Parathyroid adenoma (tissue), 2 donors: ENCODE measurements around the gene MYO1A.

ENCODE experiments used
- H2AFZ ChIP-seq: fragments of 300-600 bp; sonication (generic); one replicate; pipeline ENCODE4 v1.7.0; 2017; ENCODE audit warnings: antibody characterized with exemption, mild to moderate bottlenecking
- H3K27ac ChIP-seq: fragments of 300-600 bp; sonication (generic); one replicate; pipeline ENCODE4 v1.7.0; 2017
- H3K27me3 ChIP-seq: fragments of 300-600 bp; sonication (generic); one replicate; pipeline ENCODE4 v1.7.0; 2017; ENCODE audit warnings: low read length; ENCODE audit not compliant: control insufficient read depth, insufficient read depth
- H3K36me3 ChIP-seq: fragments of 300-600 bp; sonication (generic); one replicate; pipeline ENCODE4 v1.7.0; 2017; ENCODE audit warnings: low read length; ENCODE audit not compliant: control insufficient read depth, insufficient read depth
- H3K4me1 ChIP-seq: fragments of 300-600 bp; sonication (generic); one replicate; pipeline ENCODE4 v1.7.0; 2017; ENCODE audit warnings: control low read depth
- H3K4me2 ChIP-seq: fragments of 300-600 bp; sonication (generic); one replicate; pipeline ENCODE4 v1.7.0; 2017; ENCODE audit warnings: low read length
- H3K4me3 ChIP-seq: fragments of 300-600 bp; sonication (generic); one replicate; pipeline ENCODE4 v1.7.0; 2017; ENCODE audit warnings: low read depth, low read length
- H3K79me2 ChIP-seq: fragments of 300-600 bp; sonication (generic); one replicate; pipeline ENCODE4 v1.7.0; 2017; ENCODE audit warnings: control low read depth
- H3K9ac ChIP-seq: fragments of 300-600 bp; sonication (generic); one replicate; pipeline ENCODE4 v1.7.0; 2017; ENCODE audit warnings: mild to moderate bottlenecking
- H3K9me3 ChIP-seq: fragments of 300-600 bp; sonication (generic); one replicate; pipeline ENCODE4 v1.7.0; 2017; ENCODE audit warnings: low read length; ENCODE audit not compliant: control insufficient read depth
- TF ChIP-seq, protein P1 (sequence below): fragments of 300-600 bp; sonication (generic); IDR thresholded peaks from one replicate; pipeline ENCODE4 v1.7.0; 2017; ENCODE audit warnings: antibody characterized with exemption, mild to moderate bottlenecking
- donor health status: primary hyperparathyroidism.

The MYO1A gene

DNA sequence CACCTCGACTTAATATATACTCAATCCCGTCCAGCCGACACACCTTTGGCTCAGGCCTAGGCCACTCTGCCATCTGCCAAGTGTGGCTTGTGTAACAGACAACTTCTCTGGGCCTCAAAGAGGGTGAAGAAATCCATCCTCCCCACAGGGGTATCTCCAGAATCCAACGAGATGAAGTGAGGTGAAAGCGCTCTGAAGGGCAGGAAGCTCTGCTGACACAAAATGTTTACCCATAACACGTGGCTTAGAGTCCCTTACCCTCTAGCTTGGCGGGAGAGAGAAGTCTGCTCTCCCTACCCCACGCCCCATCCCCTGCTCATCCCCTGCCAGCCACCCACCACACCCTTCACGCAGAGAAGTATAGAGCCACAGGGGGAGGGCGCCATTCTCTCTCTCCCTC lies 56.6 kb downstream of the MYO1A start:
- no peaks in the 10 kb centered on the region for H3K36me3 ChIP-seq
- H3K79me2 ChIP-seq: no peaks in the 10 kb centered on the region
- no peak overlapping the region for H3K9ac ChIP-seq
- no peaks in the 10 kb centered on the region for H3K9me3 ChIP-seq
- H2AFZ ChIP-seq: no peak overlapping the region
- peaks cover 13% of the 10 kb centered on the region for H3K4me1 ChIP-seq
- no peak overlapping the region for H3K27ac ChIP-seq
- H3K4me3 ChIP-seq: no peak overlapping the region
- no peak overlapping the region for H3K4me2 ChIP-seq
- no peaks in the 10 kb centered on the region for H3K27me3 ChIP-seq
- TF ChIP-seq, protein P1, sequence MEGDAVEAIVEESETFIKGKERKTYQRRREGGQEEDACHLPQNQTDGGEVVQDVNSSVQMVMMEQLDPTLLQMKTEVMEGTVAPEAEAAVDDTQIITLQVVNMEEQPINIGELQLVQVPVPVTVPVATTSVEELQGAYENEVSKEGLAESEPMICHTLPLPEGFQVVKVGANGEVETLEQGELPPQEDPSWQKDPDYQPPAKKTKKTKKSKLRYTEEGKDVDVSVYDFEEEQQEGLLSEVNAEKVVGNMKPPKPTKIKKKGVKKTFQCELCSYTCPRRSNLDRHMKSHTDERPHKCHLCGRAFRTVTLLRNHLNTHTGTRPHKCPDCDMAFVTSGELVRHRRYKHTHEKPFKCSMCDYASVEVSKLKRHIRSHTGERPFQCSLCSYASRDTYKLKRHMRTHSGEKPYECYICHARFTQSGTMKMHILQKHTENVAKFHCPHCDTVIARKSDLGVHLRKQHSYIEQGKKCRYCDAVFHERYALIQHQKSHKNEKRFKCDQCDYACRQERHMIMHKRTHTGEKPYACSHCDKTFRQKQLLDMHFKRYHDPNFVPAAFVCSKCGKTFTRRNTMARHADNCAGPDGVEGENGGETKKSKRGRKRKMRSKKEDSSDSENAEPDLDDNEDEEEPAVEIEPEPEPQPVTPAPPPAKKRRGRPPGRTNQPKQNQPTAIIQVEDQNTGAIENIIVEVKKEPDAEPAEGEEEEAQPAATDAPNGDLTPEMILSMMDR: no peak

DNA sequence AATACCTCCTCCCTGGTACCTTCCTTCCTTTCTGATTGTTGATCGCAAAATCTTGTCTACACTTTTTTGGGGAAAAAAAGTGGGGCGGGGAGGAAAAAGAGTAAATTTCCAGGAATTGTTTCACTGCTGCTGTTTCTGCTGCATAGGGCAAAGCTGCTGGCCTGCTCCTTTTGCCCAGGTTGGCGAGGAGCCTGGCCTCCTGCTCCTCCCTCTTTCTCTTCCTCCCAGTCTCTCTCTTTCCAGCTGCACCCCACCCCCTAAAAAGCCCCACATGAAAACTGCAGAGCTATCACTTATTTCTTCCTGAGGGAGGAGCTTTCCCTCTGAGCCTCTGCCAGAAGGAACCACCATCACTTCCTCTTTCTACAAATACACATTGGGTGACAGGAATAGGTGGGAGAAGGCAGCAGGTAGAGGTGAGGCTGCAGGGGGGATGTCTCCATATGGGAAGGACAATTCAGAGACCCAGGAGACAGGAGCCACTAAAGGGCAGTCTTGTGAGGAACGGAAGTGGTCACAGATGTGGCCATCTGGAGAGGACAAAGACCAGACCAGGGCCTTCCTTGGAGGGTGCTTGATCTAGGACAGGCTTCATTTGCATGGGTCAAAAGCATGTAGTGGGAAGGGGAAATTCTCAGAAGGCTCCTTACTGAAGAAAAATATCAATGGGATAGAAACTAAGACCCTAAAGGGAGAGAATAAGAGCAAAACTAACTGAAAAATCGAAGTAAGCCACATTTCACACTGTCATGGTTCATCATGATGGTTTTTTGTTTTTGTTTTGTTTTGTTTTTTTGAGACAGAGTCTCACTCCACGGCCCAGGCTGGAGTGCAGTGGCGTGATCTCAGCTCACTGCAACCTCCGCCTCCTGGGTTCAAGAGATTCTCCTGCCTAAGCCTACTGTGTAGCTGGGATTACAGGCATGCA lies 58.3 kb downstream of the MYO1A start:
- no peaks in the 10 kb centered on the region for H3K9me3 ChIP-seq
- TF ChIP-seq, protein P1: no peak
- H3K36me3 ChIP-seq: no peaks in the 10 kb centered on the region
- H2AFZ ChIP-seq: peak overlapping the region; percentile 35
- peak overlapping the region; percentile 14 for H3K4me2 ChIP-seq
- H3K79me2 ChIP-seq: no peaks in the 10 kb centered on the region
- H3K9ac ChIP-seq: no peak overlapping the region
- no peaks in the 10 kb centered on the region for H3K27me3 ChIP-seq
- no peak overlapping the region for H3K4me3 ChIP-seq
- no peak overlapping the region for H3K27ac ChIP-seq
- peaks cover 7% of the 10 kb centered on the region for H3K4me1 ChIP-seq

- Histone ChIP-seq H3K36me3 (no peaks in the 10 kb centered on the region), H3K27me3 (no peaks in the 10 kb centered on the region), H3K4me3 (no peak overlapping the region), H3K9ac (no peak overlapping the region), H3K79me2 (no peaks in the 10 kb centered on the region), H3K4me1 (peaks cover 7% of the 10 kb centered on the region), H3K9me3 (no peaks in the 10 kb centered on the region), H3K4me2 (peak overlapping the region; percentile 14), H3K27ac (no peak overlapping the region), H2AFZ (peak overlapping the region; percentile 35)
- TF ChIP-seq, protein P1: no peak
These were observed 59.1 kb downstream of the MYO1A start for GRCh38 chr12:56990648-56991318.

DNA sequence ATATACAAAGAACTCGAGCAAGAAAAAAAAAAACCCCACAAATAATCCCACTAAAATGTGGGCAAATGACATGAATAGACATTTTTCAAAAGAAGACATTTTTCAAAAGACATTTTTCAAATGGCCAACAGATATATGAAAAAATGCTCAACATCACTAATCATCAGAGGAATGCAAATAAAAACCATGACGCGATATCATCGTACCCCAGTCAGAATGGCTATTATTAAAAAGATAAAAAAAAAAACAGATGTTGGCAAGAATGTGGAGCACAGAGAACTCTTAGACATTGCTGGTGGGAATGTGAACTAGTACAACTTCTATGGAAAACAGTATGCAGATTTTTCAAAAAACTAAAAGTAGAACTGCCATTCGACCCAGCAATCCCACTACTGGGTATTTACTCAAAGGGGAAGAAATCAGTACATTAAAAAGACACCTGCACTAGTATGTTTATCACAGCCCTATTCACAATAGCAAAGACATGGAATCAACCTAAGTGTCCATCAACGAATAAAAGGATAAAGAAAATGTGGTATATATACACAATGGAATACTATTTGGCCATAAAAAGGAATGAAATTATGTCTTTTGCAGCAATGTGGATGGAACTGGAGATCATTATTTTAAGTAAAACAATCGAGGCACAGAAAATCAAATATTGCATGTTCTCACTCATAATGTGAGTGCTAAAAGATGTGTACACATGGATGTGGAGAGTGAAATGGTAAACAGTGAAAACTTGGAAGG lies 59.9 kb downstream of the MYO1A start:
- Histone ChIP-seq H3K27me3 (no peaks in the 10 kb centered on the region), H3K27ac (no peak overlapping the region), H3K9ac (no peak overlapping the region), H2AFZ (no peak overlapping the region), H3K79me2 (no peaks in the 10 kb centered on the region), H3K4me1 (peaks cover 7% of the 10 kb centered on the region), H3K4me2 (no peak overlapping the region), H3K9me3 (no peaks in the 10 kb centered on the region), H3K36me3 (no peaks in the 10 kb centered on the region), H3K4me3 (no peak overlapping the region)
- TF ChIP-seq, protein P1: no peak
